DMS 273 (cell line): ENCODE results near the gene ASAH2.
"Not testable (repeated sequence)": the region's sequence is repeated elsewhere in the genome, so short reads cannot be mapped to it uniquely, and the experiment has no call there.

Experiments
- DNase-seq: peaks from one replicate; lab custom pipeline; 2025; ENCODE audit not compliant: unreplicated experiment; lab: John Stamatoyannopoulos, UW

Gene ASAH2

GRCh38 chr10:50251394-50251793 lies at the start of gene ASAH2:
Gene ASAH2, minus strand, starts transcription at chr10:50251516. Its CDS starts 2,906 bp downstream, at chr10:50248610.
- no peak for DNase-seq

- DNase-seq = no peak
Measured at GRCh38 chr10:50299948-50300669, 48.8 kb upstream of the ASAH2 start.

- no peak for DNase-seq
Measured at GRCh38 chr10:50295367-50295766, 44.1 kb upstream of the ASAH2 start.

GRCh38 chr10:50294582-50294981 lies 43.3 kb upstream of the ASAH2 start:
- DNase-seq = no peak

GRCh38 chr10:50293513-50294313 lies 42.4 kb upstream of the ASAH2 start:
- no peak for DNase-seq

GRCh38 chr10:50291261-50291850 lies 40.0 kb upstream of the ASAH2 start:
- no peak for DNase-seq

- no peak for DNase-seq
Measured at GRCh38 chr10:50289196-50289595, 37.9 kb upstream of the ASAH2 start.

GRCh38 chr10:50286996-50287803 lies 35.9 kb upstream of the ASAH2 start:
- no peak for DNase-seq

- no peak for DNase-seq
Measured at GRCh38 chr10:50286517-50286916, 35.2 kb upstream of the ASAH2 start.

GRCh38 chr10:50281967-50282522 lies 30.7 kb upstream of the ASAH2 start:
- DNase-seq = no peak

GRCh38 chr10:50281210-50281966 lies 30.1 kb upstream of the ASAH2 start:
- no peak for DNase-seq

- no peak for DNase-seq
Measured at GRCh38 chr10:50280049-50280841, 28.9 kb upstream of the ASAH2 start.

- no peak for DNase-seq
Measured at GRCh38 chr10:50279489-50279888, 28.2 kb upstream of the ASAH2 start.

GRCh38 chr10:50275650-50276235 lies 24.4 kb upstream of the ASAH2 start:
- DNase-seq = peak; percentile 41

GRCh38 chr10:50272531-50272930 lies 21.2 kb upstream of the ASAH2 start:
- DNase-seq = no peak

- DNase-seq = no peak
Measured at GRCh38 chr10:50271564-50272250, 20.4 kb upstream of the ASAH2 start.

GRCh38 chr10:50267877-50268276 lies 16.6 kb upstream of the ASAH2 start:
- DNase-seq = not testable (repeated sequence)

- DNase-seq = not testable (repeated sequence)
Measured at GRCh38 chr10:50262625-50263024, 11.3 kb upstream of the ASAH2 start.
